HG03460 (cell line): ENCODE data around the gene UNC93A.
"Not testable (repeated sequence)": the region's sequence is repeated elsewhere in the genome, so short reads cannot be mapped to it uniquely, and the experiment has no call there.

Experiments used
- ATAC-seq: cut with Tn5 transposase; IDR thresholded peaks from one replicate; pipeline ENCODE4 v1.9.1; 2021; ENCODE audit not compliant: unreplicated experiment

Gene UNC93A

GRCh38 chr6:167270499-167271311 is 20.4 kb upstream of the UNC93A start:
- ATAC-seq = no peak

- ATAC-seq = no peak
Observed at GRCh38 chr6:167272151-167272550, 19.0 kb upstream of the UNC93A start.

GRCh38 chr6:167272696-167273379 is 18.3 kb upstream of the UNC93A start:
- ATAC-seq = no peak

GRCh38 chr6:167274270-167274669 is 16.8 kb upstream of the UNC93A start:
- no peak for ATAC-seq

GRCh38 chr6:167275001-167275400 is 16.1 kb upstream of the UNC93A start:
- ATAC-seq = no peak

- no peak for ATAC-seq
Observed at GRCh38 chr6:167275436-167275835, 15.7 kb upstream of the UNC93A start.

- ATAC-seq = no peak
Observed at GRCh38 chr6:167276772-167277533, 14.2 kb upstream of the UNC93A start.

- not testable (repeated sequence) for ATAC-seq
Observed at GRCh38 chr6:167278173-167278940, 12.8 kb upstream of the UNC93A start.

- no peak for ATAC-seq
Observed at GRCh38 chr6:167279766-167280446, 11.2 kb upstream of the UNC93A start.

GRCh38 chr6:167280466-167280865 is 10.6 kb upstream of the UNC93A start:
- not testable (repeated sequence) for ATAC-seq

- no peak for ATAC-seq
Observed at GRCh38 chr6:167282165-167282564, 8.9 kb upstream of the UNC93A start.

- not testable (repeated sequence) for ATAC-seq
Observed at GRCh38 chr6:167284565-167284964, 6.5 kb upstream of the UNC93A start.

- no peak for ATAC-seq
Observed at GRCh38 chr6:167285077-167285770, 5.9 kb upstream of the UNC93A start.

GRCh38 chr6:167287513-167288048 is 3.5 kb upstream of the UNC93A start:
- ATAC-seq = no peak

- ATAC-seq = peak; percentile 68
Observed at GRCh38 chr6:167288591-167289225, 2.4 kb upstream of the UNC93A start.

GRCh38 chr6:167289291-167289690 is 1.8 kb upstream of the UNC93A start:
- not testable (repeated sequence) for ATAC-seq

GRCh38 chr6:167291623-167292300 is 647 bp downstream of the UNC93A start:
- ATAC-seq = no peak

- ATAC-seq = no peak
Observed at GRCh38 chr6:167292301-167293087, 1.4 kb downstream of the UNC93A start.
